ENCODE results near the gene CCND3. TPM values are rescaled to one million over a fixed set of nuclear protein-coding genes. Genes with fewer than 3 reads are reported as not detected.

CCND3 gene
- total RNA-seq, 1 donor from 2014 or later: 11.8 TPM

DNA sequence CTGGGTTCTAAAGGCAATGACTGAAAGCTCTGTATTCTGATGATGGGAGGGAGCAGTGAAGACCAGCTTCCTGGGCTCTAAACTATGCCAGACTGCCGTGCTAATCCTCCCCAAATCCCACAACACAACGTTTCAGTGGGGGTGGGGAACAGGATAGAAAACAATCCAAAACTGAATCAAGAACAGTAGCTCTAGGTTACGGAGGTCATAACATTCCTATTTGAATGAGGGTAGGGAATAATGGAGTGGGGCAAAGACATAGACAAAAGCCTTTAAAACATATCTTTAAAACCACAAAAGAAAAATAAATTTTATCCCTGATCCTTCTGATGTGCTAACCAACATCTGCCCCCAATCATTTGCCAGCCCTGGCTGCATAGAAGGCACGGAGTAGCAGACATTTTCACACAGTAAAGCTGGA, 54.3 kb downstream of the CCND3 start:
- TF ChIP-seq, protein P1, sequence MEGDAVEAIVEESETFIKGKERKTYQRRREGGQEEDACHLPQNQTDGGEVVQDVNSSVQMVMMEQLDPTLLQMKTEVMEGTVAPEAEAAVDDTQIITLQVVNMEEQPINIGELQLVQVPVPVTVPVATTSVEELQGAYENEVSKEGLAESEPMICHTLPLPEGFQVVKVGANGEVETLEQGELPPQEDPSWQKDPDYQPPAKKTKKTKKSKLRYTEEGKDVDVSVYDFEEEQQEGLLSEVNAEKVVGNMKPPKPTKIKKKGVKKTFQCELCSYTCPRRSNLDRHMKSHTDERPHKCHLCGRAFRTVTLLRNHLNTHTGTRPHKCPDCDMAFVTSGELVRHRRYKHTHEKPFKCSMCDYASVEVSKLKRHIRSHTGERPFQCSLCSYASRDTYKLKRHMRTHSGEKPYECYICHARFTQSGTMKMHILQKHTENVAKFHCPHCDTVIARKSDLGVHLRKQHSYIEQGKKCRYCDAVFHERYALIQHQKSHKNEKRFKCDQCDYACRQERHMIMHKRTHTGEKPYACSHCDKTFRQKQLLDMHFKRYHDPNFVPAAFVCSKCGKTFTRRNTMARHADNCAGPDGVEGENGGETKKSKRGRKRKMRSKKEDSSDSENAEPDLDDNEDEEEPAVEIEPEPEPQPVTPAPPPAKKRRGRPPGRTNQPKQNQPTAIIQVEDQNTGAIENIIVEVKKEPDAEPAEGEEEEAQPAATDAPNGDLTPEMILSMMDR (IDR thresholded peaks at IDR 0.05; ENCODE audit: insufficient read depth, low read length, severe bottlenecking): no peak
- no peak for FAIRE-seq

DNA sequence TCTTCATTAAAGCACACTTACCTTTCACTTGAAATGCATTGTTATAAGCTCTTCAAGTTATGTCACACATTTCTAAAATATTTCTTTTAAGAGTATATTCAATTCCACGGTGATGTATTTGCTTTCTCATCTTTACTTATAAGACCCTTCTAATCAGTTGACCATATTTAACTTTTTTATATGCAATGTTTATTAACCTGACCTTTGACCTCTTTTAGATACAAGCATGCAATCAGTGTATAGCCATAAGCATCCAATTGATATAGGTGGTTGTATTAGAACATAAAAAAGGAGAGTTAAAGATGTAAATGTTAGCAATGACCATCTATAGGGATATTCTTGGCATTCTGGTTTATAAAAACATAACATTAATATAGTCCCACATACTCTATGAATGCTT, 55.7 kb downstream of the CCND3 start:
- DNase-seq (ENCODE audit: low read depth) (no peak), FAIRE-seq (no peak)
- H3K27me3 ChIP-seq (ENCODE audit: control insufficient read depth, insufficient read depth, low read length): no peaks in the 10 kb centered on the region
- no peaks in the 10 kb centered on the region for H3K36me3 ChIP-seq (ENCODE audit: control insufficient read depth, insufficient read depth, low read length)
- TF ChIP-seq, protein P1 (IDR thresholded peaks at IDR 0.05; ENCODE audit: insufficient read depth, low read length, severe bottlenecking): no peak
- H3K4me3 ChIP-seq (ENCODE audit: low read depth, low read length): no peak overlapping the region

More for the DNA sequence above, 54.3 kb downstream of the CCND3 start:
- Histone ChIP-seq H3K36me3 (ENCODE audit: control insufficient read depth, insufficient read depth, low read length) (no peaks in the 10 kb centered on the region), H3K4me3 (ENCODE audit: low read depth, low read length) (no peak overlapping the region), H3K27me3 (ENCODE audit: control insufficient read depth, insufficient read depth, low read length) (no peaks in the 10 kb centered on the region)
- DNase-seq (ENCODE audit: low read depth): no peak

DNA sequence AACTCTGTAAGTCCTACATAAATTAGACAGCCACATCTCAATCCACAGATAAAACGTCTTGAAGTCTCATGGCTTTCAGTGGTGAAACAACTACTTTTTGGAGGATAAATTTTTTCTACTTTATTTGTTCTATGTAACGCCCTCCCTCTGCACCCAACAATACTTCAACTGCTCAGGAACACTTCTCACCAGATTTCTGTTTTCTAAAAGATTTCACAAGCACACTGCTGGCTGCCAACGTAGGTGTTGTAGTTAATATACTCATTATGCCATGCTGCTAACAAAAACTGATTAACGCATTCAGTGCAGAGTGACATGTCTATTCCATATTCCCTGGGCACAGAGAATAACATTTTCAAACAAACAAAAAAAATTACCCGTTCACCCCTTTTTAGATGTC, 56.7 kb downstream of the CCND3 start:
- Histone ChIP-seq H3K36me3 (ENCODE audit: control insufficient read depth, insufficient read depth, low read length) (no peaks in the 10 kb centered on the region), H3K27me3 (ENCODE audit: control insufficient read depth, insufficient read depth, low read length) (no peaks in the 10 kb centered on the region), H3K4me3 (ENCODE audit: low read depth, low read length) (no peak overlapping the region)
- TF ChIP-seq, protein P1 (IDR thresholded peaks at IDR 0.05; ENCODE audit: insufficient read depth, low read length, severe bottlenecking): no peak
- FAIRE-seq (no peak), DNase-seq (ENCODE audit: low read depth) (no peak)

Other genes starting within 250 kb of the CCND3 start
- gene TFEB, start 206.2 kb downstream of the CCND3 start, total RNA-seq: 6.8 and 13.2 TPM in 2 replicates
- gene PGC, start 194.4 kb downstream of the CCND3 start, total RNA-seq: not detected in 2 replicates
- 0.77 and 0.79 TPM in 2 replicates for gene FRS3, start 161.9 kb downstream of the CCND3 start, total RNA-seq
- gene PRICKLE4, start 161.0 kb downstream of the CCND3 start, total RNA-seq: 0.53 and 0.90 TPM in 2 replicates
- 35.2 and 55.0 TPM in 2 replicates for gene TOMM6, start 154.1 kb downstream of the CCND3 start, total RNA-seq
- 1.5 and 1.6 TPM in 2 replicates for gene USP49, start 46.4 kb downstream of the CCND3 start, total RNA-seq
- gene MED20, start 20.7 kb downstream of the CCND3 start, total RNA-seq: 37.6 and 40.0 TPM in 2 replicates
- 16.9 and 28.2 TPM in 2 replicates for gene BYSL, start 20.3 kb downstream of the CCND3 start, total RNA-seq
- 10.5 and 12.6 TPM in 2 replicates for gene TAF8, start 108.7 kb upstream of the CCND3 start, total RNA-seq
- 11.3 and 46.1 TPM in 2 replicates for gene C6orf132, start 200.8 kb upstream of the CCND3 start, total RNA-seq
- gene GUCA1A, start 231.6 kb upstream of the CCND3 start, total RNA-seq: not detected in 2 replicates

All from bronchial epithelial cell (primary cell).